HG02973 (cell line): Measurements from ENCODE around the gene ATP4A.

Experiments used
- ATAC-seq: cut with Tn5 transposase; IDR thresholded peaks from one replicate; pipeline ENCODE4 v1.9.1; 2021; ENCODE audit warnings: moderate library complexity; ENCODE audit not compliant: unreplicated experiment

Gene ATP4A

DNA sequence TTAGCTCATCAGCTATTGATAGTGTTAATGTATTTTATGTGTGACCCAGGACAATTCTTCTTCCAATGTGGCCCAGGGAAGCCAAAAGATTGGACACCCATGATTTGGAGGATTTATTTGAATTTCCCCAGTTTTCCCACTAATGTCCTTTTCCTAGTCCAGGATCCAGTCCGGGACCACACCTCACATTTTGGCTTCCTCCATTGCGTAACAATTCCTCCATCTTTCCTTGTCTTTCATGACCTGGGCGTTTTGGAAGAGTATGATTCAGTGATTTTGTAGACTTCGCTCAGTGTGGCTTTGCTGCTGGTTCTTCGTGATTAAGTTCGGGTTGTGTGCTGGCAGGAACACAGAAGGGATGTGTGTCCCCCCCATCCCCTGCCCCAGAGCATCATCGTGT lies 3.3 kb upstream of the ATP4A start:
- no peak for ATAC-seq

DNA sequence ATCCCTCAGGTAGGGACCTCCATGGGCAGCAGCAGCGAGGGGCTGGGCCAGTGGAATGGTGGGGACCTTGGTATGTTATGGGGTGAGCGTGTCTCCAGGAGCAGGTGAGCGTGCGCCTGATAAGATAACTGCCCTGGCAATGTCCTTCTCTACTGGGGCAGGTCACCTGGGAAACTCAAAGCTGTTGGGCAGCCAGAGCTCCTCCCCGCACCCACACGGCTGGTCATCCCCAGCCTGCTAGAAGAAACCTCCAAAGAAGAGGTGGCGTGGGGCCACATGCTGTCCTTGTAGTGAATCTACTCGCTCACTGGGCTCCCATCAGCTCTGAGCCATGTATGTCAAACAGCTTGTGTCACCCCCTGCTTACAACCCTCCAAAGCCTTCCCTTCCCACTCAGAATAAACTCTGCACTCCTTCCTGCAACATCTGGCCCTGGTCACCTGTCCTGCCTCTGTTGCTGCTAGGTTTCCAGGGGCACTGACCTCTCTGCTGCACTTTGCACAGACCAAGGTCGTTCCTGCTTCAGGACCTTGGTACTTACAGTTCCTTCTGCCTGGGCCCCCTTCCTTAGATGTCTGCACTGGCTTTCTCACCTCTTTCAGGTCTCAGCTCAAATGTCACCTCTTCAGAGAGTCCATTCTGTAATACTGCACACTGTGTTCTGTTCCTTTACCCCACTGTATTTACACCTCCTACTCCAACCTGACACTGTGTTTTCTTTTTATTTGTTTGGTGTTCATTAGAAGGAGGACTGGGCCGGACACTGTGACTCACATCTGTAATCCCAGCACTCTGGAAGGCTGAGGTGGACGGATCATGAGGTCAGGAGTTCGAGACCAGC lies 1.8 kb upstream of the ATP4A start:
- ATAC-seq, result no peak

DNA sequence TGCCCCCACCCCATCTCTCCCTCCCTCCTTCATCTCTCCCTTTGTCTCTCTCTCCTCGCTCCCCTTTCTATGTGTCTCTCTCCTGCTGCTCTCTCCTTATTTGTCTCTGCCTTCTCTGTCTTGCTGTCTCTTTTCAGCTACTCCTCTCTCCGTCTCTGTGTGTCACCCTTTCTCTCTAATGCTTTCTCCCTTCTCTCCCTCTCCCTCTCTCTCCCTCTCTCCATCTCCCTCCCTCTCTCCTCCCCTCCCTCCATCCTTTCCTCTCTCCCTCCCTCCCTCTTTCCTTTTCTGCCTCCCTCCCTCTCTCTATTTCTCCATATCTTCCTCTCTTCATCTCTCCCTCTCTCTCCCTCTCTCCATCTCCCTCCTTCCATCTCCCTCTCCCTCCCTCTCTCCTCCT lies 682 bp downstream of the ATP4A start:
- no peak for ATAC-seq

DNA sequence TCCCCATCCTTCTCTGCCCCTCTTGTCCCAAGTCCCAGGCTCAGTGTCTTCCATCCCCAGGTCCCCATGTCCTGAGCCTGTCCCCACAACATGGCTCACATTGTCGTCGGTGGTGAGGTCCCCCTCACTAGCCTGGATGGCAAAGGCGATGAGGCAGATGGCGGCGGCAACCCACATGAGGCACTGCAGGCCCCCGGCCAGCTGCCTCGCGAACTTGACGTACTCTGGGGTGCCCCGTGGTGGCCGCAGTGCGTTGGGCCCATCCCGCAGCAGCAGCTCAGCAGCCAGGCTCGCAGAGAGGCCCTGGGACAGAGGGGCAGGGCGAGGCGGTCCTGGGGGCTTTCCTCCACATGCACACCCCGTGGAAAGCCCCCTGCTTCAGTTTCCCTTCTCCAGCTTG lies 1.1 kb downstream of the ATP4A start:
- ATAC-seq, result no peak

DNA sequence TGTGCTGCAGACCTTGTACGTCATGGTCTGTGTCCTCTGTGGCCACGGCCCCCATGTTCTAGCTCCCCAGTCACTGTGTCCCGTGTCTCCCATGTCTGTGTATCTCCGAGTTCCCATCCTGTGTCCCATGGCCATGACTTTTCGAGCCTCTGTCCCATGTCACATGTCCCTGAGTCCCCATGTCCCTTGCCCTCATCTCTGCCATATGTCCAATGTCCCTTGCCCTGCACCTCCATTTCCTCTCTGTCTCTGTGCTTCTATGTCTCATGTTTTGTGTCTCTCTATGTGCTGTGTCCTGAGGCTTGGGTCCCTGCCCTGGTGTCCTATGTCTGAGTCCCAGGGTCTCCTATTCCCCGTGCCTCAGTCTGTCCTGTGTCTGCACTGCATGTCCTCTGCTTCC lies 2.0 kb downstream of the ATP4A start:
- ATAC-seq, result no peak

DNA sequence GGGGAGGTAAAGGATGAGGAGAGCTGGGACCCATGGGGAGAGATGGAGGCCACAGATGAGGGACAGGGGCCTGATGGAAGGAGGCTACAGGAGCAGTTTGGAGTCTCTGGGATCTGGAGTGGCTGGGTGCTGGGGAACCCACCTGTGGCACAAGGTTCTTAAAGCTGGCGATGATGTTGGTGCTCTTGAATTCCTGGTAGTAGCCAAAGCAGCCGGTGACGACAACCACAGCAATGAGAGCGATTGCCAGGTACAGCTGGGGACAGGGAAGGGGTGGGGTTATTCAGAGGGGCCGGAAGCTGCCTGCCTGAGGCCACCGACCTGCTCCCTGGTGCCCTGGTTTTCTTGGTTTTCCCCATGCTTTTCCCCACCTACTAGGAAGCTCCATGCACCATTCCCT lies 2.8 kb downstream of the ATP4A start:
- no peak for ATAC-seq

DNA sequence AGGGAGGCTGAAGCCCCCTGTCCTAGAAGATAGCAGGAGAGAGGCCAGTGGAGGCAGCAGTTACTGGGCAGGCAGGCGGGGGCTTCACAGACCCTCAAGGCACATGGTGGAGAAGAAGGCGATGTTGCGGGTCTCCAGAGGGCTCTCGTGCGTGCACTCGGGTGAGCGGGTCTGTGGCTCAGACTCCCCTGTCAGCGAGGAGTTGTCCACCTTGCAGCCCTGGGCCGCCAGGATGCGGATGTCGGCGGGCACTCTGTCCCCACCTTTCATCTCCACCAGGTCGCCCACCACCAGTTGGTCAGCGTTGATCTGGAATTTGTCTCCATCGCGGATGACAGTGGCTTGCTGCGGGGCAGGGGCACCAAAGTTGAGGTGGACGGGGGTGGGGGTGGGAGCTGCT lies 3.2 kb downstream of the ATP4A start:
- ATAC-seq, result no peak

DNA sequence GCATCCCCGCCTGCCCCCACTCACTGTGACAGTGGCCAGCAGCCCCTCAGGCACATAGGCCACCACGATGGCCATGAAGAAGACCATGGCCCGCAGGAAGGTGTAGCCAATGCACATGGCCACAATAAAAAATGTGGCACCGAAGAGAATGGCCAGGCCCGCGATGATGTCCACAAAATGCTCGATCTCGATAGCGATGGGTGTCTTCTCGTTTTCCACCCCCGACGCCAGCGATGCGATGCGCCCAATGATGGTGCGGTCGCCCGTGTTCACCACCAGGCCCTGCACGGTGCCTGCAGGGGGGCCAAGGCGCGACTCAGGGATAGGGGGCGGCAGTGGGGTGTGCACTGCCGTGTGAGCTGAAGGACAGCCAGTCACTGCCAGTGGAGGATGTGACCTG lies 3.7 kb downstream of the ATP4A start:
- ATAC-seq, result no peak

DNA sequence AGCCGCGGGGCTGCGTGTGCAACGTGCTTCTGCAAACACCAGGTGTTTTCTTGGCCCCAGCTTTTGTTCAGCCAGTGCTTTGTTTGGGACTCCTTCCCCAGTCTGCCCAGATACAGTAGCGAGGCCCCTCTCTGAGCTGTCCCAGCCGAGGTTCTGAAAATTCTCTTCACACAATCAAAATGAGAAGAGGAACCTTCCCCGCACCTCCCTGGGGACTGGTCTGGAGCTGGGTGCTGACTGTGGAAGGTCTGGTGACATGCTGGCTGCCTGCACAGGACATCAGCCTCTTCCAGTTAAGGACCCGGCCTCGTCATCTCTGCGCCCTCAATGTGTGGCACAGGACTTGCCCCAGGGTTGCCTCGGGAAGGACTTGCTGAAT lies 4.2 kb downstream of the ATP4A start:
- ATAC-seq, result peak; percentile 61

DNA sequence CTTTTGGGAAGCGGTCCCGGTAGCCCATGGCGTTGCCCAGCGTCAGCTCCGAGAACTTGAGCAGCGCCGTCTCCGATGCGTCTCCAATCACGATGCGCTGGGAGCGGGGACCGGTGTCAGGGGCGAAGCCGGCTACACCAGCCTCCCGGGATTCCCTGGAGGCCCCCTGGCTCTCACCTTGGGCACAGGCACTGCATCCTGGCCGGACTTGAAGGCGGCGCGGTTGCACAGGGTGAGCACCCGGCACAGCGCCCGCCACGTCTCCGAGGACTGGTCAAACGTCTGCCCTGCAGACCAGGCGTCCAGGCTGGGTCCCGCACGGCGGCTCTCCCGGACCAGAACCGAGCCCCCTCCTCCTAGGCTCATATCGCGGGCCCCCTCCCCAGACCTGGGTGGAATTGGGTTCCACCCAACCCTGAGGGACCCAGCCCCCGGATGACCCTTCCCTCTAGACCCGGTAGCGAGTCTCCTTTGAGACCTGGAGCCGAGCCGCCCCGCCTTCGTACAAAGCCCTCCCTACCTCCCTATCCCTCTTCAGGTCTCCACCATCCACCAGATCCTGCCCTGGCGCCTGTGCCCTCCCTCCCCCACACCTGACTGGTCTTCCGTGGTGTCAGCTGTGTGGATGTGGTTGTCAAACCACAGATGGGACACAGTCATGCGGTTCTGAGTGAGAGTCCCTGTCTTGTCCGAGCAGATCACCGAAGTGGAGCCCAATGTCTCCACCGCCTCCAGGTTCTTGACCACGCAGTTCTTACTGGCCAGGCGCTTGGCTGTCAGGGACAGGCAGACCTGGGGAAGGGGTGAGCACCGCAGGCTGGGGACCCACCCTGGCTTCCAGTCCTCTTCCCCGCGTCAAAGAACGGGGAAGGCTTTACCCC lies 4.8 kb downstream of the ATP4A start:
- no peak for ATAC-seq

DNA sequence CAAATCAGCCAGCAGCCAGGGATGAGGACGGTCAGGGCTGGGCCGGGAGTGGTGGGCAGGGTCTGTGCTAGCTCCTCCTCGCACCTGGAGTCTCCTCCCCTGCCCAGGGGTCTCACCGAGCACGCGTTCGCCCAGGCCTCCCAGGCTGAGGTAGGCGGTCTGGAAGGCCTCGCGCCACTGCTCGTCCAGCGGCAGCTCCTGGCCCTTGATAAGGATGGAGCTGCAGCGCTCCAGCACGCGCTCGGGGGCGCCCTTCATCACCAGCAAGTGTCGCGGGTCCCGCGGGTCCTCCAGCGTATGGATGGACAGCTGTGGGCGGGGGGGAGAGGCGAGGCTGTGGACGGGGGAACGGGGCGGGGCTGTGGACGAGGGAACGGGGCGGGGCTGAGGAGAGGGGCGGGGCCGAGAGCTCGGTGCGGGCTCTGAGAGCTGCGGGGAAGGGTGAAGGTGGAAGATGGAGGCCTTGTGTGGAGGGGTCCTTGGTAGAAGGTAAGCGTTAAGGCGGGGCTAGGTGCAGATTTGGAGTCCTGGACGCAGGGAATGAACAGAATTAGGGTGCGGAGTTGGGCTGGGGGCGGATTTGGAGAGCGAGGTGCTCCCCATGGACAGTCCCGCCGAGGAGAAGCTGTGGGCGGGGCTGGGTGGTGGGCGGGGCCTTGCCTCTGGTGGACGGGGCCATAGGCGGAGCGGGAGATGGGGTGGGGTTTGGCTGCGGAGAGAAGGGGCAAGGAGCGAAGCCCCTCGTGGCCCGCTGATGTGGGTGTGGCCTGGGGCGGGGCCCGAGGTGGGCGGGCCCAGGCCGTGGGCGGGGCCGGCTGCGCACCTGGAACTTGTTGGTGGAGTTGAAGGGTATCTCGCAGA lies 5.7 kb downstream of the ATP4A start:
- ATAC-seq, result no peak

DNA sequence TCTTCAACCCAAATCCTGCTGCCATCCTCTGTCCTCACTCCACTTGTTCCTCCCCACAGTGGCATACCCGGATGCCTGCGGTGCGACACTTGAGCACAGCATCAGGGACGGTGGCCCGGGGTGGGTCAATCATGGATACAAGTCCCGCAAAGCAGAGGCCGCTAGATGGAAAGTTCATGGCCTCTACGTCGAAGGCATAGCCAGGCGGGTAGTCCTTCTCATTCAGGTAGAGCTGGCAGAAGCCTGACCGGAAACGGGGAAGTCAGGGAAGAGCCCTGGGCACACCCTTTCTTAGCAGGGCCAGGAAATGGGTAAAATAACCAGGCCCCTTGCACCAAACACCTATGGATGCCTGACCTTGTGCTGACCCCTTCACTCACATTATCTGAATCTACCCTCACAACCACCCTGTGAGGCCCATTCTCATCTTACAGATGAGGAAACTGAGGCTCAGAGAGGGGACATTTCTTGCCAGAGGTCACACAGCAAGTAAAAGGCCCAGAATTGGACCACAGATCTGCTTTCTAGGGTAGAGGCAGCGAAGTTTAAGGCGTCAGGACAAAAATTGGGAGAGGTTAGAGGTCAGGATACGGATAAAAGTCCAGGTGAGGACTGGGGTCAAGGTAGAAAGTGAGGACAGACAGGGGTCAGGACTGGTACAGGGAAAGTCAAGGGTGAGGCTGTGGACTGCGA lies 6.5 kb downstream of the ATP4A start:
- no peak for ATAC-seq

DNA sequence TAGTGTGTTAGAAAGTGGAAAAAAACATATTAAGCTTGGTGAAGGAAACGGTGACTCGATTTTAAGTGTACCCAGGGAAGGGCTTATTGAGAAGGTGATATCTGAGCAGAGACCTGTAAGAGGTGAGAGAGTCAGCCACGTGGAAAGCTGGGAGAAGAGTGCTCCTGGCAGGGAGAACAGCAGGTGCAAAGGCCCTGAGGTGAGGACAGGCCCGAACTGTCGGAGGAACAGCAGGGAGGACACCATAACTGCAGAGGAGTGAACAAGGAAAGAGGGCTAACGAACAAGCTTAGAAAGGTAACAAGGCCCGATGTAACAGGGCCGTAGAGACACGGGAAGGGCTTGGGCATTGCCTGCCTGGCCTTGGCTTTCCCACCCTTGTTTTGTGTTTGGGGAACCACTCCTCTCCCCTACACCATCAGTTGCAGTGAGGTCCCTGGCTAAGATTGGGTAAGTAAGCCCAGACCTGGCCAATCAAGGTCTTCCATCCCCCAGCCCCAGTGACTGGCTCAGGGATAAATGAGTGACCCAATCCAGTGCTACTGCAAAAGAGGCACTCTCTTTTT lies 7.3 kb downstream of the ATP4A start:
- no peak for ATAC-seq

DNA sequence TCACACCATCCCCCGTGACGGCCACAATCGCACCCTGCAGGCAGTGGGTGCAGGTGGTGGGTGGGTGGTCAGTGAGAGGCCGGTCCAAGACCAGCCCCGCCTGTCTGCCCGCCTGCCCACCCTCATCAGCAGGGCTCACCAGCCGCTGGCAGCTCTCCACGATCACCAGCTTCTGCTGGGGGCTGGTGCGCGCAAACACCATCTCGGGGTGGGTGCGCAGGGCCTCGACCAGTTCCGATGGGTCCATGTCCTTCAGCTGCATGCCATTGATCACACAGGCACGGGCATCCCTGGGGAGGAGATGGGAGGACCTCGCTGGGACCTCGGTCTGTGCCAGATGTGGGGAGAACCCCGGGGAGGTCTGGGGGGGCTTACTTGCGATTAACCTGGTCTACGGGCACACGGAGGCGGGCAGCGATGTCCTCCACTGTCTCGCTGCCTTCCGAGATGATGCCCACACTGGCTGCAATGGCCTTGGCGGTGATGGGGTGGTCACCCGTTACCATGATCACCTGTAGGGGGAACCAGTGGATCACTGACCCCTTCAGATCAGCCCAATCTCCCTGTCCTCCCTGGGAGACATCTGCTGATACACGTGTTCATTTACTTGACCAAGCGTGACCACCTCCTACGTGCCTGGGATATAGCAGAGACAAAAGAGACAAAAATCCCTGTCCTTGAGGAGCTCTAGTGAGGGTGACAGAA lies 8.0 kb downstream of the ATP4A start:
- ATAC-seq, result no peak

DNA sequence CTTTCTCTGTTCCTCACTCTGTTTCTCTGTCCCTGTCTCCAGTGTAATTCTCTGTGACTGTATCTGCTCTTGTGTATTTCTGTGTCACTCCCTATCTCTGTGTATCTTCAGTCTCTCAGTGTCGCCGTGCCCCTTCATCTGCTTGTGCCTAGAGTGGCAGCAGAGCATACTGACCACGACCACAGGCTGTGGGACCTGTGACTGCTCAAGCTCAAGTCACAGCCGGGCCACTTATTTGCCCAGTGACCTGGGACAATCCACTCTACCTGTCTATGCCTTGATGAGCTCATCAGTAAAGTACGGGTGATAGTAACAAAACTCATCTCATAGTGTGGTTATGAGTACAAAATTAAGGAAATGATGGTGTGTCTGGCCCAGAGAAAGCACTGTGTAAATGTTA lies 9.4 kb downstream of the ATP4A start:
- no peak for ATAC-seq

DNA sequence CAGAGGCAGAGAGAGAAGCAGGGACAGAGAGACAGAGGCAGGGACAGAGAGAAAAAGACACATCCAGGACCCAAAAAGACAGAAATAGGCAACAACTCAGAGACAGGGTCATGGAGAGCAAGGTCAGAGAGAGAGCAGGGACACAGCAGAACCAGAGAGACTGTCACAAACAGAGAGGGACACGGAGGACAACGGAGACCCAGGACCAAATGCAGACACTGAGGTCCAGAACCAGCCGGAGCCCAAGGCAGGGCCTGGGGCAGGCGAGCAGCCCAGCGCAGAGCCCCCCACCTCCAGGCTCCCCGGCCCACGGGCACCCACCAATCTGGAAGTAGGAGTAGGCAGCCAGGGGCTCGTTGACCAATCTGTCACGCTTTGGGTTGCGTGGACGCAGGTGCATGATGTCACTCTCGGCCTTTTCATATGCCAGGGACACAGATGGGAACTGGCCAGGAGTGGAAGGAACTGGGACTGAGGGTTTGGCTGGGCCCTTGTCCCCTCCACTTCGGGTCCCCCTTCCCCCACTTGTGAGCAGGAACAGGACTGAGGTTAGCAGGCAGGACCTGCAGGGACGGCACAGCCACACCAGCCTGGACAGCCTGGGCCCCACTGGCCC lies 10.0 kb downstream of the ATP4A start:
- no peak for ATAC-seq

DNA sequence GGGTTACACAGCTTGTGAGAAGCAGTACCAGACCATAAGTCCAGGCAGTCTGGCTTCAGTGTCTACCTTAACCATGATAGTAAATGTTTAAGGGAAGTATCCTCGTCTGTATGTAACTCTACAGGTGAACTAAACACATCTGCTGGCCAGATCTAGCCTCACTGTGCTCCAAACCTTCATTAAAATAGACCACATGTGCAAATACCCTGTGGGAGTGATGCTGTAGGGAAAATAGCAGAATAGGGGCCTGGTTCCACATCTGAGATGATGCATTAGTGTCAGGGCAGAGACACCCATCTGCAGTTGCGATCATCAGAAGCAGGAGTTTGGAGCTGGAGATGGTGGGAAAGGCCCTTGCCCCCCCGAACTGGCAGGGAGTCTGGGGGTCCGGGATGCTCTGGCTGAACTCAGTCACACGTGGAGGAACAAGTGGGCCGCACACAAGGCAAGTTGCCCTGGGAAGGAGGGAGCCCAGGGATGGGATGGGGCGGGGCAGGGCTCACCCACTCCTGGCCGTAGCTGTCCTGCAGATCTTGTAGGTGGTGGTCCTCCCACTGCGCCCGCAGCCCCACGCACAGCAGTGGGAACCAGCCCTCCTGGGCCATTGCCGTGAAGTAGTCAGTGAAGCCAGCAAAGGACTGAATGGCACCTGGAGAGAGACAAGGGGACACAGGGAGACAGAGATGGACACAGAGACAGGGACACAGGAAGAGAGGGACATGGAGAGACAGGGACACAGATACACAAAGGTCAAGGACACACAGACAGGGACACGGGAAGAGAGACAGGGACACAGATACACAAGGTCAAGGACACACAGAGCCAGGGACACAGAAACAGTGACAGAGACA lies 10.7 kb downstream of the ATP4A start:
- ATAC-seq, result no peak

DNA sequence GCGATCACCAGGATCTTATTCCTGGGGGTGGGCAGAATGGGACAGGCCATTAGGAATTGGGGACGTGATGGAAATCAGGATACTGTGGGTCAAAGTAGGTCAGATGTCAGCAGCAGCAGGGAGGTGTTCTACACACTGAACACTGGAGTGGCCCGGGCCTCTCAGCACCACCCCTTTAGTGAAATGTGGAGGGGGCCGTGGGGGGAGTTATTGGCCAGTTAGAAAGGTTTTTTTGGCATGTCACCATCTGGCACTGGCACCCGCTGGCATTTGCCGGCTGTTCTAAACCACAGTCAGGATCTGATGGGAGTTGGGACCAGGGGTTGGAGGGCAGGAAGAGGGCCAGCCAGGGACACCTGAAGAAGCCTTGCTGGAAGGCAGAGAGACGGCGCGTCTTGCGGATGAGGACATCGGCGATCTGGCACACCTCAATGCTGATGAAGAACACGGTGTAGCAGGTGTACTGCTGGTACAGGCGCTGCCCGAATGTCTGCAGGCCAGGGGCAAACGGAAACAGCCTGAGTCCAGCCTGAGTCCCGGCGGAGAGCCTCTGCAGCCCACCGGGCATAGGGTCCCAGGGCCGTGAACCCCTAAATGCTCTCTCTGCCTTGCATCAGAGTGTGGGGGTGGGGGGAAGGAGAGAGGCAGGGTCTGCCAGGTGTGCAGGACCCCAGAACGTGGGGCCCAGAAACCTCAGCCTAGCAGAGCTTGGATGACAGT lies 12.2 kb downstream of the ATP4A start:
- no peak for ATAC-seq
